Neuronal stem cell (in vitro differentiated cells): ENCODE data around the gene MYADM.

Experiments
- DNase-seq: peaks from one replicate; pipeline ENCODE4 v3.0.0-alpha.2; 2013; ENCODE audit warnings: low spot score
- H2AFZ ChIP-seq: one replicate; pipeline ENCODE4 v1.6.1; 2013; ENCODE audit warnings: mild to moderate bottlenecking, low read length, inconsistent platforms
- H2AK5ac ChIP-seq: 2 replicates; pipeline ENCODE4 v1.6.1; 2013; ENCODE audit warnings: low read depth, mild to moderate bottlenecking, inconsistent platforms, low read length, moderate library complexity, mixed read lengths
- H2BK120ac ChIP-seq: 2 replicates; pipeline ENCODE4 v1.6.1; 2013; ENCODE audit warnings: low read depth, mild to moderate bottlenecking, inconsistent platforms, low read length, moderate library complexity, mixed read lengths
- H2BK12ac ChIP-seq: one replicate; pipeline ENCODE4 v1.6.1; 2013; ENCODE audit warnings: low read length, inconsistent platforms
- H2BK15ac ChIP-seq: 2 replicates; pipeline ENCODE4 v1.6.1; 2013; ENCODE audit warnings: mild to moderate bottlenecking, low read length, inconsistent platforms, mixed read lengths
- H2BK5ac ChIP-seq: one replicate; pipeline ENCODE4 v1.6.1; 2013; ENCODE audit warnings: inconsistent platforms, mild to moderate bottlenecking, low read length, moderate library complexity
- H3K14ac ChIP-seq: one replicate; pipeline ENCODE4 v1.6.1; 2013; ENCODE audit warnings: low read length, inconsistent platforms
- H3K18ac ChIP-seq: 2 replicates; pipeline ENCODE4 v1.6.1; 2013; ENCODE audit warnings: low read length, inconsistent platforms
- H3K23ac ChIP-seq: 2 replicates; pipeline ENCODE4 v1.6.1; 2013; ENCODE audit warnings: low read depth, mild to moderate bottlenecking, mixed read lengths, low read length, inconsistent platforms; ENCODE audit not compliant: poor library complexity
- H3K27ac ChIP-seq: replicated peaks from 3 replicates; pipeline ENCODE4 v1.5.1; 2013; ENCODE audit warnings: low read length, inconsistent platforms
- H3K27me3 ChIP-seq, 3 experiments: 2 replicates each; pipeline ENCODE4 v1.6.1; 2013; ENCODE audit warnings: low read length in 3 of 3, mild to moderate bottlenecking in 2 of 3, inconsistent platforms in 1 of 3, low read depth in 1 of 3, mixed read lengths in 1 of 3, moderate library complexity in 1 of 3; ENCODE audit not compliant: control insufficient read depth in 3 of 3, insufficient read depth in 3 of 3
- H3K36me3 ChIP-seq, 2 donors: replicated peaks in 1 of 2; 2 replicates each; pipeline ENCODE4 v1.6.1; 2013; ENCODE audit warnings: low read length in 2 of 2; ENCODE audit not compliant: control insufficient read depth in 2 of 2, insufficient read depth in 2 of 2
- H3K4ac ChIP-seq: 2 replicates; pipeline ENCODE4 v1.6.1; 2013; ENCODE audit warnings: inconsistent platforms, mild to moderate bottlenecking, low read length, moderate library complexity
- H3K4me1 ChIP-seq, 2 donors: 1 replicate in 1 of 2; 2 replicates in 1 of 2; pipeline ENCODE4 v1.6.1; 2013; ENCODE audit warnings: low read length in 2 of 2, low read depth in 1 of 2; ENCODE audit not compliant: control insufficient read depth in 2 of 2, insufficient read depth in 1 of 2
- H3K4me2 ChIP-seq: one replicate; pipeline ENCODE4 v1.6.1; 2013; ENCODE audit warnings: mild to moderate bottlenecking, low read length, inconsistent platforms; ENCODE audit not compliant: insufficient read depth, poor library complexity, severe bottlenecking
- H3K4me3 ChIP-seq, 2 donors: 2 replicates each; pipeline ENCODE4 v1.5.1; 2013; ENCODE audit warnings: low read length in 2 of 2, mild to moderate bottlenecking in 2 of 2, inconsistent platforms in 1 of 2, moderate library complexity in 1 of 2
- H3K79me1 ChIP-seq: one replicate; pipeline ENCODE4 v1.6.1; 2013; ENCODE audit warnings: low read depth, mild to moderate bottlenecking, inconsistent platforms, low read length, moderate library complexity
- H3K9ac ChIP-seq: one replicate; pipeline ENCODE4 v1.6.1; 2013; ENCODE audit warnings: mild to moderate bottlenecking, low read depth, low read length, inconsistent platforms; ENCODE audit not compliant: poor library complexity
- H3K9me3 ChIP-seq, 2 donors: replicated peaks in 1 of 2; 2 replicates each; pipeline versions ENCODE3 to v1.6.1; 2013; ENCODE audit warnings: low read length in 2 of 2, mild to moderate bottlenecking in 2 of 2, inconsistent platforms in 1 of 2, low read depth in 1 of 2, mixed read lengths in 1 of 2, moderate library complexity in 1 of 2; ENCODE audit not compliant: control insufficient read depth in 2 of 2, insufficient read depth in 1 of 2
- H4K8ac ChIP-seq: one replicate; pipeline ENCODE4 v1.6.1; 2013; ENCODE audit warnings: low read depth, mild to moderate bottlenecking, inconsistent platforms, low read length, moderate library complexity
- H4K91ac ChIP-seq: one replicate; pipeline ENCODE4 v1.6.1; 2013; ENCODE audit warnings: low read length, low read depth, mild to moderate bottlenecking, inconsistent platforms; ENCODE audit not compliant: poor library complexity
- WGBS, 2 donors: extraction: QIAGEN DNeasy Blood & Tissue Kit; methylation state at CpG; one replicate each; pipeline ENCODE4 v1.1.7; 2013; ENCODE audit warnings: missing lambda C conversion rate in 2 of 2, mixed read lengths in 1 of 2; ENCODE audit not compliant: insufficient read length in 2 of 2, insufficient replicate concordance in 1 of 2; ENCODE audit errors: extremely low coverage in 2 of 2; 5-methylcytosine and 5-hydroxymethylcytosine counted together

MYADM gene

DNA sequence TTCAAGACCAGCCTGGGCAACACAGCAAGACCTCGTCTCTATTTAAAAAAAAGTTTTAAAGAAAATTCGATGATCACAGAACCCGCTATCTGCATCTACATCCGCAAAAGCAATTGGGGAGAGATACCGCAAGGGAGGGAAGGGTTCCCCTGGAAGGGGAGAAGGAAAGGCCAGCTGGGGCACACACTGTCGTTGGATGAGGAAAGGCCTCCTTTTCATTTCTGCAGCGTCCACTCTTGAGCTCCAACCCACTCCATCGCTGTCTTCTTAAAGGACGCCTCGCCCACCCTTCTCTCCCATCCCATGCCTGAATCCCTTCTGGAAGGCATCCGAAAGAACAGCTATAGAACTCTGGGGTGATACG lies 11.1 kb downstream of the MYADM start:
- Histone ChIP-seq H4K91ac (no peak overlapping the region), H3K18ac (peak overlapping the region; percentile 79), H3K4me2 (peak overlapping the region; percentile 78), H2BK12ac (no peak overlapping the region), H2AK5ac (no peak overlapping the region), H2BK5ac (no peak overlapping the region), H2BK15ac (no peak overlapping the region), H2AFZ (peak overlapping the region; percentile 94), H3K14ac (no peak overlapping the region), H3K4me1 (peaks cover 20 to 22% of the 10 kb centered on the region in 2 donors), H3K4ac (no peak overlapping the region), H3K27me3 (peaks cover 0 to 8% (median 0%) of the 10 kb centered on the region in 3 experiments), H3K36me3 (peaks cover 15 to 30% of the 10 kb centered on the region in 2 donors), H3K23ac (no peak overlapping the region), H3K9me3 (no peaks in the 10 kb centered on the region), H2BK120ac (no peak overlapping the region), H3K27ac (no peak overlapping the region), H3K9ac (peak overlapping the region; percentile 75), H3K4me3 (peak overlapping the region; percentile 64 to 81), H3K79me1 (peaks cover 3% of the 10 kb centered on the region), H4K8ac (no peak overlapping the region)
- WGBS, 2 donors = no CpG with 5 or more reads among the region's 12 CpGs
- no peak for DNase-seq

DNA sequence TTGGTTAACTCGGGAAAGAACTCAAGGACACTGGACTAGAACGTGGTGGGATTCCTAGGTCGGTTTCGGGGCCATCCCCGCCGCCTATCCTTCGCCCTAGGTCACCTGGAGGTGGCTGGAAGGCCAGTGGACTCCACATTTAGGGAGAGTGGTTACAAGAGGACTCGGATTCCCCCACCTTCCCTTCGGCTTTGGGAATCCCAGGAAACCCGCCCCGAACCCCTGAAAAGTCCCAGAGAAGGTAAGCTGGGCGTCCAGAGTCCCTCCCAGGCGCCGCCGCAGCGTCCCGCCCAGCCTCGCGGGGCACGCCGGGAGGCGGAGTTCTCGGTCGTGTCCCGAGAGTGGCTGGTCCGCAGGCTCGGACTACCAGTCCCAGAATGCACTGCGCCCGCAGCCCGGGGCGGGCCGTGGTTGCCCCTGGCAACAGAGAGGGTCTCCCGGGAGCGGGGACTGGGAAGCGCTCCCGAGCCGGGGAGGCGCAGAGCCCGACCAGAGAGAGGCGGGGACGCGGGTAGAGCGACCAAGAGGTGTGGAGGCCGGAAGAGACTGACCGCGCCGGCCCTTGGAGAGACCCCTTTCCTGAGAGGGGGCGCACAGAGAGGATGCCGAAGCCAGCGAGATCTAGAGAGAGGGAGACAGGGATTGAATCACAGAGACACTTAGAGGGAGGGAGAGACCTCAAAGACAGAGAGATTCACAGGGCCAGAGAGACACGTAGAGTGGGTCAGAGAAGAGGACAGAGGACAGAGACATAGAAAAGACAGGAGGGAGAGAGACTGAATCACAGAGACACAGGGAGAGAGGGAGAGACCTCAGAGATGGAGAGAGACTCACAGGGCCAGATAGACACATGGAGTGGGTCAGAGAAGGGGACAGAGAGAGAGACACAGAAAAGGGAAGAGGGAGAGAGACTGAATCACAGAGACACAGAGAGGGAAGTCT lies 11.7 kb downstream of the MYADM start:
- H2BK5ac ChIP-seq = no peak overlapping the region
- peaks cover 0 to 13% (median 0%) of the 10 kb centered on the region in 3 experiments for H3K27me3 ChIP-seq
- no peak overlapping the region for H3K14ac ChIP-seq
- no peak overlapping the region for H4K91ac ChIP-seq
- H2BK12ac ChIP-seq = no peak overlapping the region
- no peaks in the 10 kb centered on the region for H3K9me3 ChIP-seq
- H3K23ac ChIP-seq = no peak overlapping the region
- peak overlapping the region; percentile 73 for H3K27ac ChIP-seq
- peak overlapping the region; percentile 75 for H3K9ac ChIP-seq
- peaks cover 9 to 23% of the 10 kb centered on the region in 2 donors for H3K36me3 ChIP-seq
- H3K18ac ChIP-seq = peak overlapping the region; percentile 82
- peak overlapping the region; percentile 78 for H3K4me2 ChIP-seq
- no peak overlapping the region for H3K4ac ChIP-seq
- no peak overlapping the region for H2AK5ac ChIP-seq
- no peak overlapping the region for H2BK120ac ChIP-seq
- peak; percentile 98 for DNase-seq
- peak overlapping the region; percentile 94 for H2AFZ ChIP-seq
- WGBS, 2 donors = no CpG with 5 or more reads among the region's 51 CpGs
- H3K4me1 ChIP-seq = peaks cover 24 to 28% of the 10 kb centered on the region in 2 donors
- H2BK15ac ChIP-seq = no peak overlapping the region
- no peaks in the 10 kb centered on the region for H3K79me1 ChIP-seq
- H4K8ac ChIP-seq = no peak overlapping the region
- peak overlapping the region; percentile 64 to 81 for H3K4me3 ChIP-seq

DNA sequence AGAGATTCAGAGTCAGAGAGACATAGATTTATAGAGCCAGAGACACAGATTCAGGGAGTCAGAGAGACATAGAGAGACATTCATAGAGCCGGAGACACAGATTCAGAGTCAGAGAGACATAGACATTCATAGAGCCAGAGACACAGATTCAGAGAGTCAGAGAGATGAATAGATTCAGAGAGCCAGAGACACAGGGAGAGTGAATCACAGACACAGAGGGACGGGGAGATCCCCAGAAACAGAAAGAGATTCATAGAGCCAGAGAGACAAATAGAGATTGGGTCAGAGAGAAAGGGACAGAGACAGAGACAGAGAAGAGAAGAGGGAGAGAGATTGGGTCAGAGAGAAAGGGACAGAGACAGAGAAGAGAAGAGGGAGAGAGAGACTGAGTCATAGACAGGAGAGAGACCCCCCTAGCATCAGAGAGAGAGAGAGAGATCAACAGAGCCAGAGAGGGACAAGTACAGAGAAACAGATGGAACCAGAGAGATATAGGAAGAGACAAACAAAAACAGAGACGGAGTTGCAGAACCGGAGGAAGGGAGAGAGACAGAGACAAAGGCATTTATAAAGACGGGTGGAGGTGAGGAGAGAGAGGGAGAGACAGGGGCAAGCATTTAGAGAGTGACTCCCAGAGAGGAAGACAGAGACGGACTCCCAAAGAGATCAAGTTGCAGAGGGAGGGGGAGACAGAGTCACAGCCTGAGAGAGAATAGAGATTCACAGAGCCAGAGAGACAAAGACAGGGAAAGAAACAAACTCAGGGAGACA lies 13.2 kb downstream of the MYADM start:
- no peak overlapping the region for H3K4ac ChIP-seq
- no peak overlapping the region for H2BK15ac ChIP-seq
- no peak overlapping the region for H2BK5ac ChIP-seq
- no peak overlapping the region for H3K23ac ChIP-seq
- H3K4me1 ChIP-seq = peaks cover 24 to 28% of the 10 kb centered on the region in 2 donors
- no peaks in the 10 kb centered on the region for H3K79me1 ChIP-seq
- peaks cover 2 to 9% of the 10 kb centered on the region in 2 donors for H3K36me3 ChIP-seq
- no peak overlapping the region for H2BK12ac ChIP-seq
- H3K9ac ChIP-seq = no peak overlapping the region
- no CpG with 5 or more reads among the region's 6 CpGs for WGBS, 2 donors
- H3K27me3 ChIP-seq = peaks cover 0 to 16% (median 3%) of the 10 kb centered on the region in 3 experiments
- peak overlapping the region in 1 of 2 donors; percentile 38 for H3K4me3 ChIP-seq
- H2AFZ ChIP-seq = peak overlapping the region; percentile 77
- no peak overlapping the region for H3K18ac ChIP-seq
- no peak overlapping the region for H2AK5ac ChIP-seq
- H3K27ac ChIP-seq = peak overlapping the region; percentile 74
- H3K9me3 ChIP-seq = no peaks in the 10 kb centered on the region
- no peak overlapping the region for H3K14ac ChIP-seq
- no peak overlapping the region for H4K8ac ChIP-seq
- no peak overlapping the region for H4K91ac ChIP-seq
- no peak for DNase-seq
- no peak overlapping the region for H2BK120ac ChIP-seq
- peak overlapping the region; percentile 97 for H3K4me2 ChIP-seq
